NCI-H460 (cell line): ENCODE results near the gene PLCH1. TPM values are rescaled to one million over a fixed set of nuclear protein-coding genes. Genes with fewer than 3 reads are reported as not detected.
A peak's percentile ranks its signal among the peaks of the same experiment; 100 is the strongest.

Source experiments
- DNase-seq: peaks from one replicate; pipeline ENCODE4 v3.0.0-alpha.2; 2016; ENCODE audit warnings: low read depth; ENCODE audit errors: extremely low read depth
- total RNA-seq: library from RNA; depleted of rRNA; stranded (reverse); fragments of >200 nt; shearing (Covaris generic); gene quantifications from 2 replicates; pipeline ENCODE4 v1.2.3, GENCODE V29; 2014

Gene PLCH1
- total RNA-seq, 1 experiment from 2014 or later = 0.79 TPM

DNA sequence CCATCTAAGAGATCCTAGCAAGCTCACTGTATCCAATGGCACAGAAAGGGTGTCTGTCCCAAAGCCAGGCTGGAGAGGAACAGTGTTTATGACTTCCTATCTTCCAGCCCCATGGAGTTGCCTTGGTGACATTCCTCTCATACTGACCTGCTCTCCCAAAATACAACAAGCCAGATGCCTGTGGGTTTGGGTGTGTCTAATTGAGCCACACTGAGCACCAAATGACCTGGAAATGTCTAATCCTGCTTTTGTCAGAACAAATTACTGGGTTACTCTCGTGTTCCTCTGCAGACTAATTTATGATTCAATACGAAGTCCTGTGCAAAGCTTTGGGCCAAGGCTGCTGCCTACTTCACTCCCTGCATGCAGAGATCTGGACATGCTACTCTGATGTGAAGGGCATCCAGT lies 353.3 kb downstream of the PLCH1 start:
- no peak for DNase-seq

DNA sequence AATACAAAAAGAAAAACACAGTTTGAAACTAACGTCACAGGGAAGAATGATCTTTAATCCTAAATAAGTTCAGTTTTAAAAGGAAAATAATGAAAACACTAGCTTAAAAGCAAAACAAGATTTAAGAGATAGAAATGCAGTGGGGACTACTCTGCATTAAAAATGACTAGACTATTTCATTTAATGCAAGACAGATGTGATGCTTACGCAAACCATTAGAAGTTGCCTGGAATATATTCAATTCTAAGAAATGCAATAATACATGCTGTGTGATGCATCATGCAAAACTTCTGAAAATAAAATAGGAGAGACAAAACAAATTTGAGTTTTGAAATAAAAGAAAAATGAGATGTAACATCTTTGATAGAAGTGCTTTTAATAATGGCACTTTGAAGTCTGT lies 353.8 kb downstream of the PLCH1 start:
- no peak for DNase-seq

DNA sequence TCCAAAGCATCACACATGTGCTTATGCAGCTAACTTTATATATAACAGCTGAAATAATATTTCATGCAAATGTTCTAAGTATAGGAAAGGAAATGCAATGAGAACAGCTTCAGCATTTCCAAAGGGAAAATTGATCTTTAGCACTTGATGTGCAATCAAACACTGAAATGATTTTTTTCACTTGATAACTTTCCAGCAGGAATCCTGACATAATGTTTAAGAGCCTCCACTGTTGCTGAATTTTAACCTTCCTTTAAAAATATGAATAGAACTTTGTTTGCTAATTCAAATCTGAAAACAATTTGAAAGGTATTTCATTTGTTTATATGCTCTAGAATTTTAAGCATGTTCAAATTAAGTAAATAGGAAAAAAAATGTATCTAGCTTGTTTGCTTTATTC lies 354.5 kb downstream of the PLCH1 start:
- no peak for DNase-seq

DNA sequence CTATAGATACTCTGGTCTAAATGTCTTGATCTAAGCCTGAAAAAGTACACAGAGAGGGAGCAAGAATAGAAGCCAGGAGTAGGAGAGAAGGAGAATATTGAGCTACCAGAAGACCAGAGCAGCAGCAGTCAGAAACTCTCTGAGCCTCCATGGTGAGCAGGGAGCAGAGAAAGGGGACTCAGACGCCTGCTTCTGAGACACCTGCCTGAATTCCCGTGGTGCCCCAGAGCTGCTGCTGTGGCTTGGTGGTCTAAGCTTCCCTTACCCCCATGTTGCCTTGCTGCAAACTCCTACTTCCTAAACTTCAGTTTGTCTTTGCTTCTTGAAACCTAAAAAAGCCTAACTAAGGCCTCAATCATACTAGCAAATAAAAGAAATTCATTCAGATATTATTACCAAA lies 356.5 kb downstream of the PLCH1 start:
- DNase-seq = no peak

DNA sequence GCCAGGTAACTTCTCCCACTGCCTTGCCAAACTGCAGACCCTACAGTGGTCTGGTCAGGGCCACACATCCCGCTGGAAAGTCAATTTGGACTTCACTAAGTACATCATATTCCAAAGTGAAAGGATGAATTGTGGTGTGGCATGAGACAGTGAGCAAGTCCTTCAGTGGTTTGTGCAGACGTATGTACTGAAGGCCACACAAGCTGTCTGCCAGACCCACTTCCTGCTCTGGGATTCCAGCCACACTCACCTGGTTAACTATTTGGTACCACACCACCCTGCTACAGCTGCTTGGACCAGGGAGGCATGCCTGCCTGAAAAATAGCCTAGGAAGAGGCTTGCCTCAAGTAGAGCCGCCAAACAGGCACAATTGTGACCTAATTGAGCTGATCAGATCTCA lies 357.3 kb downstream of the PLCH1 start:
- DNase-seq = no peak

DNA sequence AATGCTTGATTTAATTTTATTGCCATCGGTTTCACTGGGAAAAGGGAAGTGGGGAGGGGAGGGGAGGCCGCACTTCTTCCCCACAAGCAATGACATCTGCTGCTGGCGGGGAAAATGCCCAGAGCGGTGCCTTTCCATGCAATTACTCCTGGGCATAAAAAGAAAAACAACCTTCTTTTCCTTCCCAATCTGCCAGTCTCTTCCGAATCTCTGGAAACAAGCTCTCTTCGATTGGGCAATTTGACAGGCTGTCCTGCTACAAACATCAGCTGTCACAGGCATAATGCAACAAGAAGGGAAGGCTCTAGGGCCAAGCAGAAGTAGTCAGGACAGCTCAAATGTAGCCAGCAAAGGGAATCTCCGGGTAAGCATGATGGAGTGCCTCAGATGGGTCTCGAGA lies 358.0 kb downstream of the PLCH1 start:
- DNase-seq = no peak

DNA sequence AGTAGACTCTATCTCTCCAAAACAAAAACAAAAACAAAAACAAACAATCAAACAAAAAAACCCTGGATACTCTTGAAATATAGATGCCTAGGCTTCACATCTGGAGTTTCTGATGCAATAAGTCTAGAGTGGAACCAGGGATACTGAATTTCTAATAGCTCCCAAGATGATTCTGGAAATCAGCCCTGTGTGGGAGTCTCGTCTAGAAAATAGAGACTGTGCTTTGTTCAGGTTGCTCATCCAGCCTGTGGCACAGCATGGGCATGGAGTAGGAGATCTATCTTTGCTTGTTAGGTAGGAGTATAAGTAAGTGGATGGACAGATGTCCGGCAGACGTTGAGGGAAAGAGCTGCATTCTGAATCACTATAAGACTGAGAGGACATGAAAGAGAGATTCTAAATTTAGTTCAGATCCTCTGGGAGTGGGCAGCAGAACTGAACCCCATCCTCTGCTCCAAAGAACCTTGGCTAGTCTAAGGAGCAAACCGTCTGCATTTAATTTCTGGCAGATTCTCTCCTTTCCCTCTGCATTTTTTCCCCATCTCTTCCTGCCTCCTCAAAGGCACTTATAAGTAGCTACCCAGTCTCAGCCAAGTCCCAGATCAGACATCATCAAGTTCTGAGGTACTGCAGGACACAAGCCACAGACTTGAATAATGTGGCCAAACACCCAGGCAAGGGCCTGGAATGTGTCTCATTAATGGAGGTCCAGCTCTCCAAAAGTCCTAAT lies 358.8 kb downstream of the PLCH1 start:
- DNase-seq = no peak

DNA sequence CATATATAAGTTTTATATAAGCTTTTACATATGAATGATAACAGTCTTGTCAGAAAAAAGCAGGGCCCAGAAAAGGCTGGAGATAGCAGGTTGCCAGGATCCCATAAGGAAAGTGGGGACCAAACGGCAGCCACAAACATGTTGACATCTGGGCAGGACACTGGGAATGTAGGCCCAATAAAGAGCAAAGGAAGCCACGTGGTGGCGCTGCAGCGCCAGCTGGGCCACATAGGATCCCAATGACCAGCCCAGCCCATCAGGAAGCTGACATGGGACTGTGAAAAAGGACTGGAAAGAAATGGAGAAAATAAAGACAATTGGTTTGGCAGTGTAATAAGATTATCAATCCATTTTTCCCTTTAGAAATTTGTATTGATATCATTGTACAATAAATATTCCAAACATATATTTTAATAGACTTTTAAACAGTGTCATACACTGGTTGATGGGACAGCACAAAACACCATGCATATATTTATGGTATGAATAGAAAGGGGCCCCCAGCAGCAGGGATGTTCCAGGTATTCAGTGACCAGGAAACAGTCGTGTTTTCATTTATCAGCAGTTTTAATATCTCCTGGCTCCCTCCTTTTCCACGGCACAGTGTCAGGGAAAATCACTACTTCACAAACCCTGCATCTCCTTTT lies 362.4 kb downstream of the PLCH1 start:
- DNase-seq = peak; percentile 41

DNA sequence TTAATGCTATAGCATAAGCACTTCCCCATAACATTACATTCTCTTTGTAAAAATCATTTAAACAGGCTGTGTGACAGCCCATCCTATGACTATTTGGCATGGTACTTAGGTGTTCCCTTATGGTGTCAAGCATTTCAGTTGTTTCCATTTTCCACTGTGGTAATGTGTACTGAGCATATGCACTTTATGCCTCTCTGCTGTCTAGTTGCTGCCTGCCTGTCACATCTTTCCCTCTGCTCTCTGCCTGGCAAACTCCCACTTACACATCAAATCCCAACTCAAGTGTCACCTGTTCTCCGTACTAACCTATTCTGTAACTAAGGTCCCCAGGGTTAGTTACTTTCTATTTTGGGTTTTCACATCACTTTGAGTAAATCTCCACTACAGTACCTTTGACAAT lies 367.0 kb downstream of the PLCH1 start:
- DNase-seq = no peak

DNA sequence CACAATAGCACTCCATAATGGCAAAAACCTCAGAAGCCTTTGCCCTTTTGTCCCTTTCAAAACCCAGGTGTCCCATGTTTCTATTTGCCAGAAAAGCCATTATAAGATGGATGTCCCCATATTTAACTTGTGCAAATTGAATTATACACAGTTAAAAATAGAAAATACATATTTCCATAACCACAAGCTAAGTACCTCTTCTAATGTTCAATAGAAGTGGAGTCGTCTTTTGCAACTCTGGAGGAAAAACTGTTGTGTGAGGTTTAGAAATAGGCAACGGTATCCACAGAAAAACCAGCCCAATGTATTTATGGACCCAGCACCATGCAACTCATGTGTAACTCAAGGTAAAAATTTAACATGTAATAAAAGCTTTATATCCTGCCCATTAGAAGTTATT lies 367.8 kb downstream of the PLCH1 start:
- DNase-seq = no peak

DNA sequence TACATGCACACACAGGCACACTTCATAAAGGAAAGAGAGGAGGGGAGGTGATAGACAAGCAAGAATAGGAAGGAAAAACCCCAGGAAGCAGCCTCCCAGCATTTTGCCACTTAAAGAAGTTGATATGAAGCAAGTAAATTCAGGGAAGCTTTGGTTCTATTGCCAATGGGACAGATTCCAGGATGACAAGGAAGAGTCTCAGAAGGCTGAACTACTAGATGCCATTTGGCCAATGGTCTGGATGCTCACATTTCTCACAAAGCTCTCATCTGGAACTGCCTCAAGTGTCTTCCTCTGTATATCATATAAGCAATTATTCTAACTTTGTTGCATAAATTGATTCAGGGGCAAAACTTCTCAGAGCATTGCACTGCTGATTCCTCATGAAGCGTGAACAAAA lies 372.6 kb downstream of the PLCH1 start:
- DNase-seq = no peak

DNA sequence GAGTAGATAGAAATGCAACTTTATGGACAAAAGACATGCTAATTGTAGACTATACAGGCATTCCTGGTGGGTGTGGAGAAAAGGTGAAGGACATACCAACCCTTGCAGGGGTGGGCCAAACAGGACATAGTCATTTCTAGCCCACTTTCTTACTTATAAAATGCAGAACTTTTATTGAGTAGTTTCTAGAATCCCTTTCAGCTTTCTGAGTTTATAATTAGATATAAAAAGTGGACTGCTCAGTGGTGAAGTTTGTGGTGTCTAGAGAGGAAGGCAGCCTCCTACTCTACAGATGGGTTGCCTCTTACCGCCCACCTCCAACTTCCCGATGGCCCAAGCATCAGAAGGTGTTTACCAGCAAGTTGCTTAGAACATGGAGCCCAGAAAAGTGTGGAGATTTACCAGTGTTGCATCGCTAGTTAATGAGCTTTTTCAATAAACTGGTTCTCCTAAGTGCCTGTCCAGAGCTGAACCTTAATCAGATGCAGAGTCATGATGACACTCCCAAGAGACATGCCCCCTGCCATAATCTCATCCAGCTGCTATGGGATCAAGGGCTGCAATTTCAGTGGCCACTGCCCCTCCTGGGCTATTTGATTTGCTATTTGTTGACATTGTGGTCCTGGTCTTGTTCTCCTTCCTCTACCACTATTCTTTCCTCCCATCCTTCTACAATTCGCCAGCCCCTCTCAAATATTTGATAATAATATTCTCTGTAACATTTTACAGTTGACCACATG lies 373.9 kb downstream of the PLCH1 start:
- DNase-seq = no peak

DNA sequence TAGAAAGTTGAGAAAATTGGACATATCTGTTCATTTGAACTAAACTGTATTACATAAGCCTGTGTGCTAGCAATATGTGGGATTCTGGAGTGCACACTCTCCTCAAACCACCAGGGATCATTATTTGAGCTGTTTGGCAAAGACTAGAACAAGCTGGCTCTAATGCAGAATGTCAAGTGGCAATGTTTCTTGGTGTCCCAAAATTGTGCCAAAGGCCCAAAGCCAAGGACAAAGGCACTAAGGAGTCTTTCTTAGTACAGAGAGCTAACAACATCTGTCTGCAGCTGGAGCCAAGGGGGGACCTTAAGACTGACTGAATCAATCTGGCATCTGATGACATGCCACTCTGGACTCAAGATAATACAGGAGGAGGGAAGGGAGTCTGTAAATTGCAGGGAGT lies 374.7 kb downstream of the PLCH1 start:
- no peak for DNase-seq

DNA sequence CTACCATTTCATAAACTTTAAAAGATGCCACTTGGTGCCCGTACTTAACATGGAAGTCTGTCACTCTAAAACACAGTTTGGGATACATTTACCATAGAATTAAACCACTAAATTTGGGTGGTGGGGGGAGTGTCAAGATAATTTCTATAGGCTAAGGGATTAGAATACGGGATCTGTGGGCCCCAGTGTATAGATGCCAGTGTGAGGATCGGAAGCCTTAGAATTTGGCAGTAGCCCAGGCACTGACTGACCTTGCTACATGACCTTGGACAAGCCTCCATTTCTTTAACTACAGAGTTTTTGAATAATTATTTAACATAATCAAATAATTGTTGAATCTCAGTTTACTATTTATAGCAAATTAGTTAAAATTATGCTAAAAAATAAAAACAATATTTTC lies 375.1 kb downstream of the PLCH1 start:
- DNase-seq = no peak

DNA sequence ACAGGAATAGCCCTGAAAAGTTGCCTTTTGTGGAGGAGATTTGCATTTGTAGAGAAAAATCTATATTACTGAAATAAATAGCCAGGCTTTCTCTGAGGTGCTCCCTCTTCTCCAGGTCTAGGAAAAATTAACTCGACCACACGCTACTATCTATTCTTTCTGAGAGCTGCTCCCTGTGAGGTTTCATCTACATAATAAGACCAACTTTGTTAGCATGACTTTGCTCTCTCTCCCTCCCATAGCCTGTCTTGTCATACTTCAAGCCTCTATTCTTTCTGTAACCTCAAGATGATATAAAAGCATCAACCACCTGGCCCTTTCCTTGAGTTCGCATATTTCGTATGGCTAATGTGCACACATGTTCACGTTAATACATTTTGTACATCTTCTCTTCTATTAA lies 375.6 kb downstream of the PLCH1 start:
- DNase-seq = no peak

DNA sequence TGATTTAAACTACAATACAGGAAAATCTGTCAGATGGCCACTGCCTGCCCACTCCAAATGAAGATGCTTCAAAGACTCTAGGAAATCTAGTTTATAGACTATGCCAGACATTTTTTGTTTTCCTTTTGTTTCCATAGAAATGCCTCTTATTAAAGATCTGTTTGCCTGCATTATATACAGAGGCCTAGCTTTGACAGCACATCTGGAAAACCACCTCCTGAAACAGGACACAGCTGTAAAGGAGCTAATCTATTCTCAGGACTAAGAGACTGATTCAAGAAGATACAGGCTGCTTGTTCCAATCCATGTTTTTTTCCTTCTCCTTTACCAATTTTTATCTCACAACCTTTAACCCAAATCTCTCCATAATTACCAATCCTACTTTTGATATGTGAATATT lies 376.1 kb downstream of the PLCH1 start:
- no peak for DNase-seq

DNA sequence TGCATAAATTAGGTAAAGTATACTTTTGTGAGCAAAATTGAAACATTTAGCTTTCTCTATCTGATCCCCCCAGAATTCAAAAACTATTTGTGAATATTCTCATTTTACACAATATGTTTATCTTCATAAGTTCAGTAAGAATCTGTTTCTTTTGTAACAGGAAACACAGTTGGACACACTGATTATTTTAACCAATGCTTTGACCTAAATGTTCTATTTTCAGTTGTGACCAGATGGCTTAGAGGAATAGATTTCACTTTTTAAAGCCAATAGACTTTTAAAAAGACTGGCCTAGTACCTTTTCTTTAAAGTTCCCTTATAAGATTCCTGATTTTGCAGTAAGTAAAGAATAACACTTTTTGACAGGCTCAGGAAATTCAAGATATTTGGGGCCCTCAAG lies 377.4 kb downstream of the PLCH1 start:
- DNase-seq = no peak

DNA sequence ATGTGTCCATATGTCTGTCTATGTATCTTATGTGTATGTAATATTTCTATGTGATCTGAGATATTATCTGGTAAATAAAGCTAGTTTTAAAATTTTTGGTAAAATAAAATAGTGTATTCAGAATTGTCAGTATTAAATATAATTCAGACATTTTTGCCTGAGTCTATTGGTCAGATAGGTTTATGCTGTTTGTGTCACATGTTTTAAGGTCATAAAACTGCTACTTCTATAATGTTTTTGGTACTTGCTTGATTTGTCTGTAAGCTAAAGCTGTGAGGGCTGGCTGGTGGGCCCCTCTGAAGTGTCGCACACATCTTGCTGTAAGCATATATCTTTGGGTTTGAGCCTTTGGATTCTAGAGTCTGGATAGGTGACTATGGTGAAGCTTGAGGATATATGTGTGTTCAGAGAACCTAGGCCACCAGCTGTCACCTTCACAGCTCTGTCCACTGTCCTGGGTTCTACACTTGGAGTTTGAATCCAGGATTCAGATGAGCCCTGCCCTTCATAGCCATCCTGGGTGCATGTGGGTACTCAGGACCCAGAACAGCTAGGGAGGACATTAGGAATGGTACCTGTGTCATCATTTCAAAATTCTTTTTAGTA lies 379.6 kb downstream of the PLCH1 start:
- no peak for DNase-seq

DNA sequence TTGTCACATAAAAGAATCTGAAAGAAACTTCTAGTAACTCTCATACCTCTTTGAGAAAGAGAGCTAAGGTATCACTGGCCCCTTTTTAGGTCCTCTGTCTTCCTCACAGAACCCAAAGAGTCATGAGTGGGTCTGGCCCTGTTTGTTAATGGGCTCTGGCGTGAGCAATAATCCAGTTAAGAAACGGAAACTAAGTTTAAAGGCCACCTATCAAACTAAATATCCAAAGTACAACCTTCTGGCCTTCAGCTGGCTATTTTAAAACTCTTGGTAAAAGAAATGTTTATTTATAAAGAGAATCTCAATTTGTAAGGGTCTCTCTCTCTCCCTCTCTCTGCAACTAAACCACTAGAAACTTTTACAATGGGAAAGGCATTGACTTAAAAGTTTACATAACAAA lies 380.4 kb downstream of the PLCH1 start:
- no peak for DNase-seq

DNA sequence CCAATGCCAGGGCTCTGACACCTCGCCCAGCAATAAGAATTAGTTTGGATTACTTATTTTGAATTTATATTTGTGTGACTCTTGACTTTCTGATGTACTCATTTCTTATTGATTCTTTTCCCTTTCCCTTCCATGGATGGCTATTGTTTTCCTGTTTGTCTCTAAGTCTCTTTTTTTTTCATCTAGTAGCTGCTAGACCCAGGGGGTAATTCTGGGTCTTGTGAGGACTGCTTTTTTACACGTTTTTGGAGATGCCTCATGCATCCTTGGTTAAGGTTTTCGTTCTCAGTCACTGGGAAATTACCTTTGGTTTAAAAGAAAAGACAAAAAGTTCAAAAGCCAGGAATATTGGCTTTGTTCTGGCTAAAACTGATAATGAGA lies 381.2 kb downstream of the PLCH1 start:
- DNase-seq = no peak

DNA sequence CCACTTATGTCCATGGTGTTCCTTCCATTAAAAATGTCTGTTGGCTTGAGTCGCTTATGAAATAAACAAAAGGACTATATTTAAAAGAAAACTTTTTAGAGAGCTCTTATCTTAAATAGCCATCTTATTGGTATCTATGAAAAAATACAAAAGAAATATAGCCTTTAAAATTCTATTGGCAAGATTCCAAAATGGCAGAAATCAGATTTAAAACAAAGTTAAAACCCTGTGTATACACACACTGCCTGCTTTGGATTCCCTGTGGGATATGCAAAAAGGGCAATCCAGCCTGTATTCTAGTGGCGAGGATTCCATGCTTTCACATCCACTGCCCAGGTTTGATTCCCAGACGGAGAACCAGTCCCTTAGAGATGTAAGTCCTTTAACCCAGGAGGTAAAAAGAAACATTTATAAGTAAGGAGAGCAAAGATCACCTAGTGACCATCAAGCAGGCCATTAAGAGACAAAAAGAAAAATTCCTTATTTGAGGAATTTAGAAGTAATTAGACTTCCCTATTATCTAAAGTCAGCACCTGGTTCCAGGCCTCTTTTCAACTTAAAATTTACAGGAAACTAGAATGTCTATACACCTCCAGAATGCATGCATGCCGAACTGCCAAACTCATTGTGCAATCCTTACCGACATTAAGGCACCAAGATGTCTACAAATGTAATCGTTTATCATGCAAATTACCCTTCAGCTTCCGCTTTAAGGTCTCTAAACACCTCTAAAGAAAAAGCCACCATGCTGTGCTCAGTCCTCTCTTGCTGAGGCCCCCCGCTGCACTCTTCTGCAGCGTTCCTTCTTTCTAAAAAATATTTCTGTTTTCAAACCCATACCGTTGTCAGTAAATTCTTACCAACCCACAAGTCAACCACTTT lies 381.8 kb downstream of the PLCH1 start:
- no peak for DNase-seq
